Activated T-helper 17 cell treated with anti-CD3 and anti-CD28 coated beads, Interleukin-2, amount 50 U/mL, for 72 hours (primary cell): ENCODE data around the gene LCLAT1. TPM values are rescaled to one million over a fixed set of nuclear protein-coding genes. Genes with fewer than 3 reads are reported as not detected.
A peak's percentile ranks its signal among the peaks of the same experiment; 100 is the strongest.
"Not testable (repeated sequence)": the region's sequence is repeated elsewhere in the genome, so short reads cannot be mapped to it uniquely, and the experiment has no call there.

Experiments
- ATAC-seq: fragments of 150-1000 bp; cut with Tn5 transposase; replicated peaks from 2 replicates; pipeline ENCODE4 v1.10.0; 2021; ENCODE audit warnings: mild to moderate bottlenecking, moderate library complexity
- H3K27ac Mint-ChIP-seq: one replicate; pipeline ENCODE4 v1.8.0; 2022; ENCODE audit warnings: mixed read lengths
- H3K27me3 Mint-ChIP-seq: one replicate; pipeline ENCODE4 v1.8.0; 2022; ENCODE audit warnings: mixed read lengths
- H3K36me3 Mint-ChIP-seq: one replicate; pipeline ENCODE4 v1.8.0; 2022; ENCODE audit warnings: low read depth, mild to moderate bottlenecking, mixed read lengths
- H3K4me1 Mint-ChIP-seq: one replicate; pipeline ENCODE4 v1.8.0; 2022; ENCODE audit warnings: mixed read lengths
- H3K4me3 Mint-ChIP-seq: one replicate; pipeline ENCODE4 v1.8.0; 2022; ENCODE audit warnings: mild to moderate bottlenecking, mixed read lengths
- H3K9me3 Mint-ChIP-seq: one replicate; pipeline ENCODE4 v1.8.0; 2022; ENCODE audit warnings: mixed read lengths
- total RNA-seq, 2 donors: library from RNA; stranded (reverse); gene quantifications; one replicate each; pipeline ENCODE4 v1.2.3, GENCODE V29; 2022

Gene LCLAT1
- total RNA-seq, 2 donors from 2014 or later: 14.5 to 18.0 TPM

DNA sequence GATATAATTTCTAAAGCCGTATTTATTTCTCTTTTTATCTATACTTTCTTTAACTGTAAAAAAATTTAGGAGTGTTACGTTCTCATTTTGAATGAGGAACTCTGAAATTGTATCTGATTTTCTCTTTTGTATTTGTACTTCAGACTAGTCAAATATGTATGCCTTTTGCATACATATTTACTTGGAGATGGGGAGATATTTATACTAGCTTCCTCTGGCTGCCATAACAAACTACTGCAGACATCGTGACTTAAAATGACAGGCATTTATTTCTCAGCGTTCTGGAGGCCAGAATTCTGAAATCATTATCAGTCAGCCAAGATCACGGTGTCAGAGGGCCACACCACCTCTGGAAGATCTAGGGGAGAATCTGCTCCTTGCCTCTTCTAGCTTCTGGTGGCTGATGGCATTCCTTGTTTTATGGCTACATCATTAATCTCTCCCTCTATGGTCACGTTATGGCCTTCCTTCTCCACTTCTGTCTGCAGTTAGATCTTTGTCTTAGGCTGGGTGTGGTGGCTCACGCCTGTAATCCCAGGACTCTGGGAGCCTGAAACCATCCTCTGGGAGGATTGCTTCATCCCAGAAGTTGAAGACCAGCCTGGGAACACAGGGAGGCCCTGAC lies 8.2 kb downstream of the LCLAT1 start:
- Mint-ChIP-seq H3K27ac (no peak overlapping the region), H3K4me3 (no peak overlapping the region), H3K9me3 (no peaks in the 10 kb centered on the region), H3K27me3 (no peaks in the 10 kb centered on the region), H3K36me3 (peaks cover 9% of the 10 kb centered on the region), H3K4me1 (peaks cover 11% of the 10 kb centered on the region)
- ATAC-seq: no peak

DNA sequence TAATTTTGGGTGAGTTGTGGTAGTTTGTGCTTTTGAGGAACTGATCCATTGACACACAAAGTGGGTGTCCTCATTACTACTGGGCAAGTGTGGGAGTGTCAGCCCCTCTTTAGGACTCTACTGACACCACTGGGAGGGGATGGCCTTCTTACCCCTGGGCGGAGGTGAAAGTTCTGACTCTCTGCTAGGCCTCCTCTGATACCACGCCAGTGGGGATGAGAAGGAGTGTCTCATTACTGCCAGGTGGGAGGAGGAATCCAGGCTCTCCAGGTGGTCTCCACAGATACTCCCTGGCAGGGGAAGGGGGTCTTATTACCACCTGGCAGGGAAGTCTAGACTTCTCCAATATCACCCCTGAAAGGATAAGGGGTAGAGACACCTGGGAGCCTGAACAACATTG lies 9.1 kb downstream of the LCLAT1 start:
- ATAC-seq: no peak
- H3K4me3 Mint-ChIP-seq: no peak overlapping the region
- peaks cover 11% of the 10 kb centered on the region for H3K4me1 Mint-ChIP-seq
- no peaks in the 10 kb centered on the region for H3K27me3 Mint-ChIP-seq
- peaks cover under 1% of the 10 kb centered on the region for H3K36me3 Mint-ChIP-seq
- H3K9me3 Mint-ChIP-seq: no peaks in the 10 kb centered on the region
- H3K27ac Mint-ChIP-seq: peak overlapping the region; percentile 21

DNA sequence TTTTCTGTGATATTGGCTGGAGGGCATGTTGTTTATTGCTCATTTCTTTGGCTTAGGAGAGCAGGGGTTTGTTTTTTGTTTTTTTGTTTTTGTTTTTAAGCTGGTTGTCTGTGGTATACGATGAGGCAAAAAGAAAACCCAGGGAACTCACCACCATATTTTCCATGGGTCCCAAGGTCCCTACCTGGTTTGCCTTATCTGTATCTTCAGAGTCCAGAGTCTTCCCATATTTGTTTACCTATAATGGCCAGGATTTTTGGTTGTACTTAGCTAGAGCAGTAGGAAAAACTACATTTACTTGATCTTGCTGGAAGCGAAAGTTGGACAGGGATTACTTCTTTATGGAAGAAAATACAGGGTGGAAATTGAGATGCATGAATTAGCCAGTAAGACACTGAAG lies 9.5 kb downstream of the LCLAT1 start:
- Mint-ChIP-seq H3K27me3 (no peaks in the 10 kb centered on the region), H3K4me3 (no peak overlapping the region), H3K36me3 (no peaks in the 10 kb centered on the region), H3K9me3 (no peaks in the 10 kb centered on the region), H3K27ac (peak overlapping the region; percentile 21), H3K4me1 (peaks cover 11% of the 10 kb centered on the region)
- ATAC-seq: no peak

- Mint-ChIP-seq H3K4me1 (peaks cover 14% of the 10 kb centered on the region), H3K36me3 (no peaks in the 10 kb centered on the region), H3K27ac (no peak overlapping the region), H3K4me3 (no peak overlapping the region), H3K27me3 (no peaks in the 10 kb centered on the region), H3K9me3 (no peaks in the 10 kb centered on the region)
- ATAC-seq: no peak
Observed at GRCh38 chr2:30457296-30457695, 10.2 kb downstream of the LCLAT1 start.

DNA sequence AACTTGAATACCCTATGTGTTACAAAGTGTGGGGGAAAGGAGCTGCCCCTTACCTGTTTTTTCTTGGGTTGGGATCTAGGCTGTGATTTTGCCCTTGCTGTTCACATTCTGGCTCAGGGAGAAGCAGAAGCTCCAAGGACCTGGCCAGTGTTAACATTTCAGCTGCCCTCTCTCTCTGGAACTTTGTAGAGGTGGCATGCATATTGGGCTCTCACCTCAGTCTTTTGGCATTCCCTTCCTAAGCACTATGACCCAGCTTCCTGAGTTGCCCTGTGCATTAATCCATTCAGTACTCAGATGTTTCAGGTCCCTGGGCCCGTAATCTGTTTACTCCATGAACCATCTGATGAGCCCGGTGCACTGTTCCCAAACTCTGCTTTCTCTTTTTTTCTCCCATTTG lies 12.1 kb downstream of the LCLAT1 start:
- Mint-ChIP-seq H3K27ac (peak overlapping the region; percentile 7), H3K9me3 (no peaks in the 10 kb centered on the region), H3K27me3 (no peaks in the 10 kb centered on the region), H3K36me3 (no peaks in the 10 kb centered on the region), H3K4me1 (peaks cover 15% of the 10 kb centered on the region), H3K4me3 (no peak overlapping the region)
- no peak for ATAC-seq

DNA sequence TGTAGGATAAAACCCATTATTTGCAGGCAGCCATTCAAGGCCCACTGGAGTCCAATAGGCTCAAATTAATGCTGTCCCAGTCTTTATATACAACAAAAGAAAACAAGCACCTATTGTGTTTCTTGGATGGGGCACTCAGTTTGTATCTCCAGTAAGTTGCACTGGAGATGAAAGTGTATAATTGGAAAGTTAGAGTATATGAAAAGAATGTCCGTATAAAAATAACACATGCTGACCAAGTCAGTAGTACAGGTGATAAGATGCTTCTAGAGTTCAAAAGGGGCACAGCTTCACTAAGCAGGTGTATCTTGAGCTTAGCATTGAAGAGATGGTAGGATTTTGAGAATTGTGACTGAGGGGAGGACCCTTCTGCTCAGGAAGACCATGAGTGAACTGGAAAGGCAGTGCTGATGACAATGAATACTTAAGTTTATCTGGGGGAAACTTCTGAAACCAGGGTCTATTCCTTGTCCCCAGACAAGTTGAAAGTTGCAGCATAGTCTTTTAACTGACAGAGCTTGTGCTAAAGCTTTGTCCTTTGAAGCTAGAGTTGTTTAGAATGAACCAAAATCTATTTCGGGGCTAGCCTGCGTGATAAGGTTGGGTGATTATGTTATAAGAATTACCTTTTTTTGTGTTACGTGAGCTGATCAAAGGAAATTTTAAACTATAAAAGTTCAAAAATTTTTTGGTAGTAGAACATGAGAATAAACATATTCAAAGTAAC lies 15.2 kb downstream of the LCLAT1 start:
- no peaks in the 10 kb centered on the region for H3K27me3 Mint-ChIP-seq
- H3K27ac Mint-ChIP-seq: no peak overlapping the region
- no peak for ATAC-seq
- peaks cover 17% of the 10 kb centered on the region for H3K4me1 Mint-ChIP-seq
- H3K9me3 Mint-ChIP-seq: no peaks in the 10 kb centered on the region
- no peak overlapping the region for H3K4me3 Mint-ChIP-seq
- H3K36me3 Mint-ChIP-seq: no peaks in the 10 kb centered on the region

GRCh38 chr2:30463535-30463934 lies 16.5 kb downstream of the LCLAT1 start:
- H3K27ac Mint-ChIP-seq: no peak overlapping the region
- no peaks in the 10 kb centered on the region for H3K36me3 Mint-ChIP-seq
- no peak for ATAC-seq
- H3K9me3 Mint-ChIP-seq: no peaks in the 10 kb centered on the region
- H3K4me3 Mint-ChIP-seq: no peak overlapping the region
- H3K27me3 Mint-ChIP-seq: no peaks in the 10 kb centered on the region
- H3K4me1 Mint-ChIP-seq: peaks cover 11% of the 10 kb centered on the region

DNA sequence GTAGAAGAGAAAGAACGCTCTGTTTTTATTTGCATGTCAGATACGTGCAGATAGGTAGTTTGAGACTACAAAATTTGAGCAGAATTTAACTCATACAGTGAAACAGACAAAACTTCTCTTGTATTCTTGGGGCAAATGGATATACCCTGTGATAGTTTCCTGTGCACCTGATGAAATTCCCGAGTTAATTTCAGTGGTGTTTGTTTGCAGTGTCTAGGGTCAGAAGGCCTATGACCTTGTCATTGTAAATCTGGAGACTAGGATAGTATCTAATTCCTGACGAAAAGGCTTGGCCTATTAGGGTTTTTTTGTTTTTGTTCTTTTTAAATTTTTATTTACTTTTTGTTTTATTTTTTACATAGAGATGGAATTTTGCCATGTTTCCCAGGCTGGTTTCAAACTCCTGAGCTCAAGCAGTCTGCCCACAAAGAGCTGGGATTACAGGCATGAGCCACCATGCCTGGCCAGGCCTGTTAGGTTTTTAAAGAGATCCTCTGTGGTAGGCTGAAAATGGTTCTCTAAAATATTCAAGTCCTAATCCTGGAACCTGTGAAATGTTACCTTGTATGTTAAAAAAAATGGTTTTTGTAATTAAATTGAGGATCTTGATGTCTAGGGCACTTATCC lies 17.6 kb downstream of the LCLAT1 start:
- H3K4me3 Mint-ChIP-seq: peak overlapping the region; percentile 30
- H3K27ac Mint-ChIP-seq: peak overlapping the region; percentile 78
- H3K36me3 Mint-ChIP-seq: no peaks in the 10 kb centered on the region
- ATAC-seq: no peak
- H3K9me3 Mint-ChIP-seq: no peaks in the 10 kb centered on the region
- H3K4me1 Mint-ChIP-seq: peaks cover 10% of the 10 kb centered on the region
- H3K27me3 Mint-ChIP-seq: no peaks in the 10 kb centered on the region

DNA sequence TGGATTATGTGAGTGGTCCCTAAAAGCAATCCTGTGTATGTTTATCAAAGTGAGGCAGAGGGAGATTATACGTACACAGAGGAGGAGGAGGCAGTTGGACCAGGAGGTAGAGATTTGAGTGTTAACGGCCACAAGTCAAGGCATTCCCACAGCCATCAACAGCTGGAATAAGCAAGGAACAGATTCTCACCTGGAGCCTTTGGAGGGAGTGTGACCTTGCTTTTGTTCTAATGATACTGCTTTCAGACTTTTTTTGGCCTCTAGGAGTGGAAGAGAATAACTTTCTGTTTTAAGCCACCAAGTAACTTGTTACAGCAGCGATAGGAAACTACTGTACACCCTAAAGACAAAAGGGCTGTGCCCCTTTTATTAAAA lies 18.1 kb downstream of the LCLAT1 start:
- Mint-ChIP-seq H3K4me3 (peak overlapping the region; percentile 30), H3K27me3 (no peaks in the 10 kb centered on the region), H3K27ac (peak overlapping the region; percentile 78), H3K4me1 (peaks cover 10% of the 10 kb centered on the region), H3K36me3 (no peaks in the 10 kb centered on the region), H3K9me3 (no peaks in the 10 kb centered on the region)
- ATAC-seq: no peak

GRCh38 chr2:30466216-30466615 lies 19.2 kb downstream of the LCLAT1 start:
- Mint-ChIP-seq H3K27ac (no peak overlapping the region), H3K27me3 (no peaks in the 10 kb centered on the region), H3K36me3 (no peaks in the 10 kb centered on the region), H3K4me1 (peaks cover 10% of the 10 kb centered on the region), H3K9me3 (no peaks in the 10 kb centered on the region), H3K4me3 (no peak overlapping the region)
- no peak for ATAC-seq

DNA sequence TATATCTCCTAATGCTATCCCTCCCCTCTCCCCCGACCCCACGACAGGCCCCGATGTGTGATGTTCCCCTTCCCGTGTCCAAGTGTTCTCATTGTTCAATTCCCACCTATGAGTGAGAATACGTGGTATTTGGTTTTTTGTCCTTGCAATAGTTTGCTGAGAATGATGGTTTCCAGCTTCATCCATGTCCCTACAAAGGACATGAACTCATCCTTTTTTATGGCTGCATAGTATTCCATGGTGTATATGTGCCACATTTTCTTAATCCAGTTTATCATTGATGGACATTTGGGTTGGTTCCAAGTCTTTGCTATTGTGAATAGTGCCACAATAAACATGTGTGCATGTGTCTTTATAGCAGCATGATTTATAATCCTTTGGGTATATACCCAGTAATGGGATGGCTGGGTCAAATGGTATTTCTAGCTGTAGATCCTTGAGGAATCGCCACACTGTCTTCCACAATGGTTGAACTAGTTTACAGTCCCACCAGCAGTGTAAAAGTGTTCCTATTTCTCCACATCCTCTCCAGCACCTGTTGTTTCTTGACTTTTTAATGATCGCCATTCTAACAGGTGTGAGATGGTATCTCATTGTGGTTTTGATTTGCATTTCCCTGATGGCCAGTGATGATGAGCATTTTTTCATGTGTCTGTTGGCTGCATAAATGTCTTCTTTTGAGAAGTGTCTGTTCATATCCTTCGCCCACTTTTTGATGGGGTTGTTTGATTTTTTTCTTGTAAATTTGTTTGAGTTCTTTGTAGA lies 20.2 kb downstream of the LCLAT1 start:
- H3K36me3 Mint-ChIP-seq, ATAC-seq, H3K27me3 Mint-ChIP-seq, H3K4me3 Mint-ChIP-seq, H3K9me3 Mint-ChIP-seq, H3K27ac Mint-ChIP-seq, H3K4me1 Mint-ChIP-seq: not testable (repeated sequence)

DNA sequence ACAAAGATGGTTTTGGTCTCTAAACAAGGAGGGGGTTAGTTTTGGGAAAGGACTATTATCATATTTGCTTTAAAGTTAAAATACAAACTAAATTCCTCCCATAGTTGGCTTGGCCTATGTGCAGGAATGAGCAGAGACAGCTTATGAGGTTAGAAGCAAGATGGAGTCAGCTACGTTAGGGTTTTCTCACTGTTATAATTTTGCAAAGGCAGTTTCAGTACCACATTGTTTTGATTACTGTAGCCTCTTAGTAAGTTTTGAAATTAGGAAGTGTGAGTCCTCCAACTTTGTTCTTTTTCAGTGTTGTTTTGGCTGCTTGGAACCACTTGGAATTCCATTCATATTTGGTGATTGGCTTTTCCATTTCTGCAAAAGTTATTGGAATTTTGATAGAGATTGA lies 23.4 kb downstream of the LCLAT1 start:
- H3K27ac Mint-ChIP-seq: peak overlapping the region; percentile 49
- H3K36me3 Mint-ChIP-seq: no peaks in the 10 kb centered on the region
- no peak for ATAC-seq
- H3K4me1 Mint-ChIP-seq: peaks cover 10% of the 10 kb centered on the region
- no peaks in the 10 kb centered on the region for H3K9me3 Mint-ChIP-seq
- H3K4me3 Mint-ChIP-seq: no peak overlapping the region
- no peaks in the 10 kb centered on the region for H3K27me3 Mint-ChIP-seq

DNA sequence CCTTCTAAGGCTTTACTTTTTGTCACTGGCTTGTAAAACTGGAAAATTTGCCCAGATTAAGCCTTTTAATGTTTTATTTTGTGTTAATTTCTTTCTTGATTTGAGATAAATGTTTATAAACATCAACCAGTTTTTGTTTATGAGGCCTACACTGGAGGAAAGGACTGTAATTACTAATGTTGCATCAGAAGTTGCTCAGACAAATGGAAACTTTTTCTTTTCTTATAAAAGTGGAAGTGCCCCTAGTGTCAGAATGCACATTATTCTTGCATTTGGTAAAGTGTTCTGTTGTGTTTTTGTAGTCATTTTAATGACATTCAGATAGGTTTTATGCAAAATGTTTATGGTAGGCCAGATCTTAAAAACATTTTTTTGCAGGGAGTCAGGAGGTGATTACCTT lies 25.3 kb downstream of the LCLAT1 start:
- ATAC-seq: no peak
- no peaks in the 10 kb centered on the region for H3K27me3 Mint-ChIP-seq

DNA sequence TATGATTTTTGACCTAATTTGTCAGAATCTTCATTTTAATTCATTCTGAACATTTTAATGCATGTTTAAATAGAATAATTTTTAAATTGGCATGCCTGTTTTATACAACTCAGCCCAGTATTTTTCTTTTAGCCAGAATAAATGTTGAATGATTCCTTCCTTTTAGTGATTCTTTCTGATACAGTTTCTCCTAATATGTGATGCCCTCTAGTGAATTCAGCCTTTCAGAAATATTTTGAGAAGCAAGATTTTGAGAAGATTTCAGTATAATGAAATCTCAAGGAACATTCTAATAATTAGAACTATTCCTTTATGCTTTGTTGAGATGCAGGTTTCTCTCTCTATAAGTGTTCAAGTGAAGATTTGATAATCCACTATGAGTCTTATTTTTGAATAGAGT lies 28.5 kb downstream of the LCLAT1 start:
- Mint-ChIP-seq H3K9me3 (no peaks in the 10 kb centered on the region), H3K27me3 (no peaks in the 10 kb centered on the region), H3K27ac (peak overlapping the region; percentile 53), H3K4me1 (peaks cover 11% of the 10 kb centered on the region), H3K4me3 (no peak overlapping the region), H3K36me3 (peaks cover 17% of the 10 kb centered on the region)
- ATAC-seq: no peak

More for the DNA sequence above, 25.3 kb downstream of the LCLAT1 start:
- Mint-ChIP-seq H3K27ac (peak overlapping the region; percentile 41), H3K4me1 (peaks cover 10% of the 10 kb centered on the region), H3K9me3 (no peaks in the 10 kb centered on the region), H3K36me3 (peaks cover 5% of the 10 kb centered on the region), H3K4me3 (no peak overlapping the region)
